Fibroblast of lung (primary cell): ENCODE results near the gene OR51I2. TPM values are rescaled to one million over a fixed set of nuclear protein-coding genes. Genes with fewer than 3 reads are reported as not detected.

Experiments used
- DNase-seq, 2 donors: peaks; one replicate each; pipeline versions ENCODE4 v3.0.0 to v3.0.0-alpha.2; 2010; ENCODE audit warnings: low read depth in 2 of 2
- H2AFZ ChIP-seq: 2 replicates; pipeline ENCODE4 v1.5.1; 2012; ENCODE audit warnings: low read length, control low read depth, inconsistent platforms
- H3K27ac ChIP-seq: 2 replicates; pipeline ENCODE4 v1.5.1; 2011; ENCODE audit warnings: low read length, control low read depth; ENCODE audit not compliant: insufficient read depth
- H3K27me3 ChIP-seq: 2 replicates; pipeline ENCODE4 v1.5.1; 2011; ENCODE audit warnings: mild to moderate bottlenecking, low read length; ENCODE audit not compliant: control insufficient read depth, insufficient read depth
- H3K36me3 ChIP-seq: 2 replicates; pipeline ENCODE4 v1.5.1; 2011; ENCODE audit warnings: low read length; ENCODE audit not compliant: control insufficient read depth, insufficient read depth
- H3K4me1 ChIP-seq: 2 replicates; pipeline ENCODE4 v1.5.1; 2011; ENCODE audit warnings: low read length; ENCODE audit not compliant: control insufficient read depth, insufficient read depth; ENCODE audit errors: extremely low read depth
- H3K4me2 ChIP-seq: 2 replicates; pipeline ENCODE4 v1.5.1; 2011; ENCODE audit warnings: low read length, control low read depth; ENCODE audit not compliant: insufficient read depth; ENCODE audit errors: extremely low read depth
- H3K4me3 ChIP-seq, 4 experiments: fragments of 200-600 bp in 1 of 4; sonication (generic) in 1 of 4; replicated peaks in 1 of 4; 2 replicates each; pipeline ENCODE4 v1.5.1; 2011 to 2016; ENCODE audit warnings: low read length in 4 of 4, low read depth in 3 of 4, mild to moderate bottlenecking in 3 of 4, control low read depth in 2 of 4, inconsistent platforms in 1 of 4, mixed read lengths in 1 of 4; ENCODE audit not compliant: insufficient read depth in 1 of 4; ENCODE audit errors: control extremely low read depth in 1 of 4
- H3K79me2 ChIP-seq: 2 replicates; pipeline ENCODE4 v1.5.1; 2012; ENCODE audit warnings: mild to moderate bottlenecking, low read length, inconsistent platforms; ENCODE audit not compliant: control insufficient read depth, insufficient read depth
- H3K9ac ChIP-seq: 2 replicates; pipeline ENCODE4 v1.5.1; 2011; ENCODE audit warnings: mild to moderate bottlenecking, low read length, control low read depth; ENCODE audit not compliant: insufficient read depth
- H3K9me3 ChIP-seq: 2 replicates; pipeline ENCODE4 v1.5.1; 2012; ENCODE audit warnings: low read depth, low read length; ENCODE audit not compliant: control insufficient read depth, insufficient read depth
- H4K20me1 ChIP-seq: 2 replicates; pipeline ENCODE4 v1.5.1; 2011; ENCODE audit warnings: low read length; ENCODE audit not compliant: control insufficient read depth, insufficient read depth; ENCODE audit errors: extremely low read depth
- CTCF ChIP-seq, 2 donors: IDR thresholded peaks in 1 of 2; conservative IDR thresholded peaks in 1 of 2; 1 replicate in 1 of 2; 2 replicates in 1 of 2; pipeline ENCODE4 v1.5.1; 2011 to 2012; ENCODE audit warnings: low read length in 2 of 2, control low read depth in 1 of 2, inconsistent platforms in 1 of 2, low read depth in 1 of 2, mild to moderate bottlenecking in 1 of 2
- EZH2 ChIP-seq: IDR thresholded peaks from 2 replicates; pipeline ENCODE4 v1.5.1; 2012; ENCODE audit warnings: low read length, control low read depth, mild to moderate bottlenecking; ENCODE audit errors: missing control alignments
- polyA minus RNA-seq: library from RNA; depleted of rRNA, polyadenylated mRNA; stranded (reverse); fragments of >200 nt; gene quantifications from 2 replicates; pipeline ENCODE4 v1.2.3, GENCODE V29; 2011; ENCODE audit warnings: low replicate concordance
- polyA plus RNA-seq, 2 donors: library from polyadenylated mRNA; depleted of rRNA in 1 of 2; stranded (reverse) in 1 of 2; unstranded in 1 of 2; fragments of >200 nt; gene quantifications; 2 replicates each; pipeline ENCODE4 v1.2.1, GENCODE V29; 2011 to 2012; ENCODE audit warnings: missing spikeins in 1 of 2
- total RNA-seq: library from RNA; depleted of rRNA; stranded (reverse); fragments of >200 nt; gene quantifications from 2 replicates; pipeline ENCODE4 v1.2.1, GENCODE V29; 2014

OR51I2 gene
- total RNA-seq (under 0.01 TPM in 1 of 2 replicates, not detected in the other), polyA plus RNA-seq (not detected in 2 replicates), polyA minus RNA-seq (not detected in 2 replicates)
- polyA plus RNA-seq (2012) = not detected in 2 replicates

GRCh38 chr11:5449023-5449422, at the start of gene OR51I2:
TSS of gene OR51I2 (plus strand) at chr11:5449323. CDS start at chr11:5453489, 4,166 bp downstream.
- Histone ChIP-seq H3K4me3 (no peak within 1 kb of the TSS), H3K4me1 (no peaks in the 10 kb centered on the region), H3K27ac (no peak within 1 kb of the TSS), H3K9me3 (no peaks in the 10 kb centered on the region), H3K79me2 (no peaks in the 10 kb centered on the region), H3K27me3 (no peaks in the 10 kb centered on the region), H3K4me2 (no peak within 1 kb of the TSS), H2AFZ (no peak within 1 kb of the TSS), H3K9ac (no peak within 1 kb of the TSS), H3K36me3 (no peaks in the 10 kb centered on the region), H4K20me1 (no peaks in the 10 kb centered on the region)
- no peak for DNase-seq
- TF ChIP-seq CTCF (conservative IDR thresholded peaks at IDR 0.05 in 1 of 2, IDR thresholded peaks at IDR 0.05 in 1 of 2; ENCODE audit: low read depth in 1 of 2, low read length in 2 of 2) = no peak
- no peak for TF ChIP-seq EZH2

GRCh38 chr11:5405173-5405572, 44.0 kb upstream of the OR51I2 start:
- Histone ChIP-seq H3K9me3 (no peaks in the 10 kb centered on the region), H2AFZ (no peak overlapping the region), H3K27me3 (no peaks in the 10 kb centered on the region), H4K20me1 (no peaks in the 10 kb centered on the region), H3K27ac (no peak overlapping the region), H3K4me3 (no peak overlapping the region), H3K36me3 (no peaks in the 10 kb centered on the region), H3K79me2 (no peaks in the 10 kb centered on the region), H3K4me2 (no peak overlapping the region), H3K4me1 (no peaks in the 10 kb centered on the region), H3K9ac (no peak overlapping the region)
- TF ChIP-seq CTCF (conservative IDR thresholded peaks at IDR 0.05 in 1 of 2, IDR thresholded peaks at IDR 0.05 in 1 of 2; ENCODE audit: low read depth in 1 of 2, low read length in 2 of 2) (no peak), EZH2 (no peak)
- DNase-seq = no peak

GRCh38 chr11:5420993-5421392, 28.1 kb upstream of the OR51I2 start:
- no peak overlapping the region for H3K4me3 ChIP-seq
- H2AFZ ChIP-seq = no peak overlapping the region
- no peaks in the 10 kb centered on the region for H3K27me3 ChIP-seq
- no peak overlapping the region for H3K9ac ChIP-seq
- no peak overlapping the region for H3K4me2 ChIP-seq
- DNase-seq = no peak
- no peaks in the 10 kb centered on the region for H3K36me3 ChIP-seq
- H3K9me3 ChIP-seq = no peaks in the 10 kb centered on the region
- H3K4me1 ChIP-seq = no peaks in the 10 kb centered on the region
- H3K27ac ChIP-seq = no peak overlapping the region
- TF ChIP-seq EZH2 = no peak
- TF ChIP-seq CTCF (conservative IDR thresholded peaks at IDR 0.05 in 1 of 2, IDR thresholded peaks at IDR 0.05 in 1 of 2; ENCODE audit: low read depth in 1 of 2, low read length in 2 of 2) = no peak
- H3K79me2 ChIP-seq = no peaks in the 10 kb centered on the region
- H4K20me1 ChIP-seq = no peaks in the 10 kb centered on the region
